NCI-H128 (cell line): ENCODE results near the gene COL23A1.

Experiments used
- DNase-seq: peaks from one replicate; lab custom pipeline; 2025; ENCODE audit not compliant: unreplicated experiment; lab: John Stamatoyannopoulos, UW

Gene COL23A1

GRCh38 chr5:178536541-178537466 is 53.4 kb downstream of the COL23A1 start:
- no peak for DNase-seq

DNA sequence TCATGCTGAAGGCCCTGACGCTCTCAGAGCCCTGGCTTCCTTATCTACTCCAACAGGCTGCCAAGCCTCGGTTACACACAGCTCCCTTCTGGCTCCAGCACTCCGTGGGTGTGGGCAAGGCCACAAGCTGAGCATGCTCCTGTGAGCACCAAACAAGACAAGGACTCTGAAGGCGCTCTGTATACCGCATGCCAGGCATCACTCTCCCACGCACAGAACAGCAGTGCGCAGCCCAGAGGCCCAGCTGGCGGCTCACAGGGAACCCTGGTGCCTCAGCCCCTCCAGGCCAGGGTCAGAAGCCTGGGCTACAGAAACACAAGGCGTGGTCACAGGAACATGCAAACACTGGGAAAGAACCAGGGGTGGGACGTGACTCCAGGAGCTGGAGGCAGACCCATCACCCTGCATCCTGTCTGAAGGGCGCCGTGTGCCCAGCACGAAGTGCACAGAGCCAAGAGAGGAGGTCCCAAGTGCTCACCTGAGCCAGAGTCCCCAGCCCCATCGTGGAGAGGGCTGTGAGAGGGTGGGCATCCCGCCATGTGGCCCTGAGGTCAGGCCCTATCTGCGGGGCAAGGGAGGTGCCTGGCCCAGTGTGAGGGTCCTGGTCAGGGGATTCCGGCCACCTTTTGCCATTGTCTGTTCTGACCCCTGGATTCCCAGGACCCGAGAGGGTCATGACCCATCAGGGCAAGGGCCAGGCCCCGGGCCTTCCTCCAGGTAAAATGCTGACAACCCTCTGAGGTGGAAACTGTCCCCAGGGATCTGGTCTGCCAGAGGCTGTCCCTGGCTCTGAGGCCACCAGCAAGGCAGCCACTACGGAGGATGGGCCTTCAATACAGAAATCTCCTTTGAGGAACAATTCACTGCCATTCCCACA is 54.7 kb downstream of the COL23A1 start:
- DNase-seq = no peak

DNA sequence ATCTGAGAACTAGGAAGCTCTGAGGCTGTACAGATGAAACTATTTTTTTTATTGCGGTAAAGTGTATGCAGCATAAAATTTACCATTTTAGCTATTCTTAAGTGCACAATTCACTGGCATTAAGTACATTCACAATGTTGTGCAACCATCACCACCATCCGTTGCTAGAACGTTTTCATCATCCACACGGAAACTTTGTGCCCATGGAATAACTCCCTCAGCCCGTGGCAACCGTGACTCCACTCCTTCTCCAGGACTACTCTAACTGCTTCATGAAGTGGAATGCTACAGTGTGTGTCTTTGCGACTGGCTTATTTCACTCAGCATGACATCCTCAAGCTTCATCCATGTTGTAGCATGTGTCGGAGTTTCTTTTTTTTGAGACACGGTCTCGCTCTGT is 57.1 kb downstream of the COL23A1 start:
- DNase-seq = no peak

DNA sequence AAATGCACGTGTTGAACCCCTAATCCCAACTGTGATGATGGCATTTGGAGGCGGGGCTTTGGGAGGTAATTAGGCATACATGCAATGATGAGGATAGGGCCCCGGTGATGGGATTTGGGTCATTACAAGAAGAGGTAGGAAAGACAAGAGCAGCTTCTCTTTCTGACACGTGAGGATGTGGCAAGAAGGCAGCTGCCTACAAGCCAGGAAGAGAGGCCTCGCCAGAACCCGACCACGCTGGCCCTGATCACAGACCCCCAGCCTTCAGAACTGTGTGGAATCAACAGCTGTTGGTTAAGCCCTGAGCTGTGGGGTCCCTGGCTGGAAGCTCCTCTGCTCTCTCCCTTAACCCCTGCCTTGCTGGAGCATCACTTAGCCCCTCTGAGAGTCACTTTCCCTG is 57.5 kb downstream of the COL23A1 start:
- no peak for DNase-seq

GRCh38 chr5:178532236-178532635 is 58.0 kb downstream of the COL23A1 start:
- DNase-seq = no peak

DNA sequence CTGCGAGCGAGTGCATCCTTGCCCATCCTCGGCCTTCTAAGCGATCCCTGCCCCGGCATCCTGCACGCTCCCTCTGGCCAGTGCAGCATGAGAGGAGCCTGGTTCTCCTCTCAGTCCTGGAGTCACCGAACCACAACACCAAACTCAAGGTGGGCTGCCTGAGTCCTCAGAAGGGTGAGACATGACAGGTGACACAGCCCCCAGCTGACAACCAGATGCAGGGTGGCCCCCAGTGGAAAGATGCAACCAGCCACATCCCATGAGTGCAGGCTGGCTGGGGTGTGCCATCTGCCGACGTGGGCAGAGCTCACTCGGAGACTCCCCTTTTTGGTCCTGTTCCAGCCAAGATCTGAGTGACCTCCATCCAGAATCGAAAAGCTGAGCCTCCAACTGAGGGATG is 58.4 kb downstream of the COL23A1 start:
- DNase-seq = no peak

- DNase-seq = no peak
Measured at GRCh38 chr5:178530526-178530925, 59.7 kb downstream of the COL23A1 start.

GRCh38 chr5:178529080-178529479 is 61.1 kb downstream of the COL23A1 start:
- DNase-seq = no peak

DNA sequence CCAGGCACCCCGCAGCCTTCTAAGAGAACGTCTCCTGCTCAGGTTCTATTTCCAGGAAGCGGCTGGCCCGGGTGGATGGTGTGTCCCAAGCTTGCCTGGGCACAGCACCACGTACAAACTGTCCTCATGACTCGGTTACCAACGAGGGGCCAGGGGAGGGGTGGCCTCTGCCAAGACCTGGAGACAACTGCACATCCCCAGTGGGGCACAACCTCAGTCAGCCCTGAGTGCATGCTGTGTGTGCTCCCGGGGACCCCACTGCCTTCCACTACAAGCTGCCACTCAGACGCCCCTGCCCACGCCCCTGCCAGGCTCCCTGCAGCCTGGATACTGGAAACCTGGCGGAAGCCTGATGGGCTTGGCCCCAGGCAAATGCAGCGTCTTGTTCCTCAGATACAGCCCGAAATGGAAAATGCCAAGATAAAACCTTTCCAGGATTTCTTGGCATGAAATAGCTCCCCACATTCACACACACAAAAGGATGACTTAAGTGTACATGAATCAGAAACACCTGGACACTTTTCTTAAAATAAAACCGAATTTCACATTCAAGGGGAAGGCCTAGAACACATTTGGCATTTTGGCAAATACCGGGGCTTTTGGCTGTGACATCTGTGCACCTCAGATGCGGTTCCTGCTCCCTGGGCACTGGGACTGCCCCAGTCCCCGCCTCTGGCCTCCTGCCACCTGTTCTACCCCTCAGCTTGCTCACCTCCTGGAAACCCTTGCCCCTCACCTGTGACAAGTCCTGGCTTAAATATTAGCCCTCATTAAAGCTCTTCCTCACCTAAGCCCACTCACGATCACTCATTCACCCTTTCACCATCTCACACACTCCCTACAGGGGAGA is 62.5 kb downstream of the COL23A1 start:
- DNase-seq = no peak

DNA sequence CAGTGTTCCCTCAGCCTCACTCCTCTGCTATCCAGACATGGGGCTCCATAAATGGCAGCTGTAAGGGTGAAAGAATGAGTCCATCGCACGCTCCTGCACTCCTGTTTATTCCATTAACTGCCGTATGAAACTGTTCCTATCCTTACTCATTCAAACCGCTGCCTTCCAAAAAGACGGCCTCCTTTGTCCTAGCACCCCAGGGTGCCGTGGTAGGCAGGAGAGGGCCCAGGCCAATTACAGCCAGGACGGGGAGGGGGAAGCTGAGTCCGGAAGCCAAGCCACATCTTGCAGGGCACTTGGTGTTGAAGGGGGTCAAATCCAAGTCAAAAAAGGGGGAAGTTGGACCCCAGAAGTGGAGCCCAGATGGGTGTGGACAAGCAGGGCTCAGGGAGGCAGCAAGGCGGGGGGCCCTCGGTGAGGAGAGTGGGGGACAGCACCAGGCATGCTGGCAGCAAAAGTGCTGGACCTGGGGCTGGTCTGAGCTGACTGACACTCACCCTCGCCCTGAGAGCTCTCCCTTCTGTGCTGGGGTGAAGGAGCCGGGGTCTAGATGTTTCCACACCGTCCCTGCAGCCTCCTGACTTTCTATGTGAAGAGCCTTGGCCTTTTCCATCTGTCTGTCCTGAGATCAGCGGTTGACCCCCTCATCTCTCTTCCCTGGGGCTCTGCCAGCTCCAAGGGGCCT is 63.3 kb downstream of the COL23A1 start:
- DNase-seq = no peak

DNA sequence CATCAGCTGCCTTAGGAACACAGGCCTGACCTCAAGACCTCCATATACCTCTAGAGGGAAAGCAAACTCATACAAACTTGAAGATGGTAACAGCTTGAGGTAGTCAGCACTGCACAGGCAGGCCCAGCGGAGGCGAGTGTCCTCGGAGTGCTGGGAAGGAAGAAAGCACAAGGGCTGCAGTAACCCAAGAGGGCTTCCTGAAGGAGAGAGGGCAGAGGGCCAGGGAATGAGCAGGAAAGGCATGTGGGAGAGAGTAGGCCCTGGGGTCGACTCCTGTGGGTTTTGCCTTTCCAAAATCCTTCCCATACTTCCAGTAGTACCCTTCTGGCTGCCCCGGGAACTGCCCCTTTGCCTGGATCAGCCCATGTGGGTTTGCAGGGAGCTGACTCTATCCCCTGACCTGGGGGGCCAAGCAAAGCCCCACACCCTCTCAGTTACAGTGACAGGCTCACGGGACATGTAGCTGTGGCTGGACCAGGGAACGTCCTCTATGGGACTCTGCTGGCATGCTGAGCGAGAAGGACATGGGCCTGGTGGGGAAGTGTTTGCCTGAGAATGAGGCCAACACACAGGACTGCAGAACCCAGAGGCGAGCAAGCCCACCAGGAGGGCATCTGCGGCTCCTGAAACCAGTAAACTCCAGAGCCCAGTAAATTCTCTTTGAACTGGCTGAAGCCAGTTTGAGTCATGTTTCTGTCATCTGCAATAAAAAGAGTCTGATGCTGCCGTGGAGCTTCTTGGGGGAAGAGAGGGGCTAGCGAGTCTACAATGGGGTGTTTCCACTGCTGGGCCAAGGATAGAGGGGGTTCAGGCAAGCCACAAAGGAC is 64.1 kb downstream of the COL23A1 start:
- no peak for DNase-seq

DNA sequence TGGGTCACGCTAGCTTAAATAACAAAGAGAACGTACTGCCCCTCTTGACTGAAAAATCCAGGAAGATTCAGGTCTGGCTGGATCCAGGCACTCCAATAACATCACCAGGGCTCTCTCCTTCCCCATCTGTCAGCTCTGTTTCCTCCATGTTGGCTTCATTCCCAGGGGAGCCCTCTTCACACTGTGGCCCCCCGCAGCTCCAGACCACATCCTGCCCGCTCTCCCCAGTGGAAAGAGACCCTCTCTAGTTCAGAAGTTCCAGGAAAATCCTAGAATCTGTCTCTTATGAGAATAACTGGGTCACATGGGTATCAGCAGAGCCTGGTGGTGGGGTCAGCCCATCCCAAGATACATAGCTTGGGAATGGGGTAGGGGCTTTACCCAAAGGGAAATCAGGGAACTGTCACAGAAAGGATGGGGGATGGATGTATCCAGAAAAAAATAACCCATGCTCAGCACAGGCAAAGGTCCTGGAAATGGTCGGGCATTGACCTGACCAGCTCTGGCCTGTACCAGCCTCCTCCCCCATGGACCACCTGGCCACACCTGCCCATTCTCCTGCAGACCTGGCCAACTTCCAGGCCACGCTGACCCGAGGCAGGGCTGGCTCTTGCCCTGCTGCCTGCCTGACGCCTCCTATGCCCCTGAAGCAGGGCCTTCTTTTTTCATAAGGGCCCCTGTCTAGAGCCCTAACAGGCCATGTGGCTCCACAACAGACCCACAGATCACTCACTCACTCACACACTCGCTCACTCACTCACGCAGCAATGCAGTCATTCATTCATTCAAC is 65.9 kb downstream of the COL23A1 start:
- no peak for DNase-seq

- DNase-seq = no peak
Measured at GRCh38 chr5:178522361-178522760, 67.8 kb downstream of the COL23A1 start.

GRCh38 chr5:178520851-178521250 is 69.3 kb downstream of the COL23A1 start:
- DNase-seq = no peak

DNA sequence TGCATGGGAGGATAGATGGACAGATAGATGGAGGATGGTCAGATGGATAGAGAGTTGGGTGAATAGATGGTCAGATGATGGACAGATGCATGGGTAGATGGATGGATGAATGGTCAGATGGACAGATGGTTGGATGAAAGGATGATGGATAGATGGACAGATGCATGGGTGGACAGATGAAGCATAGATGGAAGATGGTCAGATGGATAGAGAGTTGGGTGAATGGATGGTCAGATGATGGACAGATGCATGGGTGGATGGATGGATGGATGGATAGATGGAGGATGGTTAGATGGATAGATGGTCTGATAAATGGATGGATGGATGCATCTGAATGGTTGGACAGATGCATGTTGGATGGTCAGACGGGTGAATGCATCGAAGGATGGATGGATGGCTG is 70.4 kb downstream of the COL23A1 start:
- DNase-seq = no peak

DNA sequence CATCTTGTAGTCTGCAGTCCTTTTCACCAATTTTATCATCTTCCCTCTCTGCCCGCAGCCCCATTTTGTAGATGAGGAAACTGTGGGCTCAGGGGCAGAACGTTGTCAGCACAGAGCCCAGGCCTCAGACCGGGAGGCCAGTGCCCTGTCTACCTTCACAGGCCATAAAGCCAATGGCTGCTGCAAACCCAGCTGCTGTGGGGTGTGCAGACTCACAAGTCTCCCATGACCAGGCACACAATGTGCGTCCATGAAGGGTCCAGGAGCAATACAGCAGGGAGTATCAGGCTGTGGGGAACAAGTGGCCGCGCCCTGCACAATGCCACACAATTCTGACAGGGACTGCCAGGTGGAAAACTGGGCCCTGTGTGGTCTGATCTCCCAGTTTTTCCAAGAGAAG is 71.0 kb downstream of the COL23A1 start:
- no peak for DNase-seq

DNA sequence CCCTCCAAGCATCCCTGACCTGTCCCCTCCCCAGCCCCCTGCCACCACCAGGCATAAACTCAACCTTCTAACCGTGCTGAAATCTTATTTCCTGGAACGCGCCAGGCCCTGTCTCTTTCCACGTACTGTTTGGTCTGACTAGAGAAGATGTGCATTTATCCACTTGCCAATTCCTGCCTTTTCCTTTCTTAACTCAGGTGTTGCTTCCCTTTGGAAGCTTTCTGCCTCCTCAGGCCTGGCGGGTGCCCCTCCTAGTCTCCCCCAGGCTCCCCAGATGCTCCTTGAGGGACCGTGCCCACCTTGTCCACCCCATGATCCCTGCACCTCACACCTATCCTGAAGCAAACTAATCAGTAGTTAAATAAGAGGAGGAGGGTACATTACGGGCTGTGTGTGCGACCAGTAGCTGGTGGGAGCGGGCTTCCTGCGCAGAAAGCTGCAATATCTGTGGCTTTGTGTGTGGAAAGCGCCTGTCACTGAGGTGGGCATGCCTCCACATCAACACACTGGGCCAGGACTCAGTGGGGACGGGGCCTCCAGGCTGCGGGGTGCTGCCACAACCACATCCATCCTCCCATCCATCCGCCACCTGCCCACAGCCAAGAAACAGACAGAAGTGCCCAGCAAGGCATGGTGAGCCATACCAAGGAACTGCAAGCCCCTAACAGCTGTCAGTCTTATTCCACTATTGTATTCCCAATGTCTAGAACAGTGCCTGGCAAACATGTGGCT is 73.5 kb downstream of the COL23A1 start:
- DNase-seq = no peak
